HG02678 (cell line): ENCODE data around the gene PDE7B.
"Not testable (repeated sequence)": the region's sequence is repeated elsewhere in the genome, so short reads cannot be mapped to it uniquely, and the experiment has no call there.

Experiments used
- ATAC-seq: cut with Tn5 transposase; IDR thresholded peaks from one replicate; pipeline ENCODE4 v1.9.1; 2021; ENCODE audit warnings: mild to moderate bottlenecking, moderate library complexity; ENCODE audit not compliant: unreplicated experiment

Gene PDE7B

DNA sequence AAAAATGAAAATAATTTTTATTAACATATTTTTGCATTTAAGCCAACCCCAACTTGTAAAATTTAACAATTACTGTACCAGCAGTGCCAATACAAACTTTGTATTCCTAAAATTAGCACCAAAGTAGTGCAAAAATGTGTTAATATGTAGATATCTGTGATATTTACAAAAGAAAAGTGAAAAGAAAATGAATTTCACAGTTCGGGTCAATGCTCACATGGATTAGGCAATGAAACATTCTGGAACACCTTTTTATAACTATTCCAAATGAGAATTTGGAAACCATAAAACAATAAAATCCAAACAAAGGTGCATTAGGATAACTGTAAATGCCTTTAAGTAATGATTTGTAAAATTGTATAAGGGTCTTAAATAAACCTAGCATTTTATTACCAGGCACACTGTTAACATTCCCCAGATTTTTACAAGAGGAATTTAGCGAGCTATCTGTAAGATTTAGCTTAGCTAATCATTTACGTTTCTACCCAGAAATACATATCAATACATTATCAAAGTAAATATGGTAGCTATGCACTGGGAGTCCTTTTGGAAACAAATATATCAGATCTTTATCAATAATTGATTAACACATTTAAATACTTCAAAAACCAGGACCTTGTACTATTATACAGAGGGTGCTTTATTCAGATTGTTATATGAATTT is 286.4 kb downstream of the PDE7B start:
- no peak for ATAC-seq

DNA sequence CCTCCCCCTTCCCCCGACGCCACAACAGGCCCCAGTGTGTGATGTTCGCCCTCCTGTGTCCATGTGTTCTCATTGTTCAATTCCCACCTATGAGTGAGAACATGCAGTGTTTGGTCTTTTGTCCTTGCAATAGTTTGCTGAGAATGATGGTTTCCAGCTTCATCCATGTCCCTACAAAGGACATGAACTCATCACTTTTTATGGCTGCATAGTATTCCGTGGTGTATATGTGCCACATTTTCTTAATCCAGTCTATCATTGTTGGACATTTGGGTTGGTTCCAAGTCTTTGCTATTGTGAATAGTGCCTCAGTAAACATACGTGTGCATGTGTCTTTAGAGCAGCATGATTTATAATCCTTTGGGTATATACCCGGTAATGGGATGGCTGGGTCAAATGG is 287.6 kb downstream of the PDE7B start:
- not testable (repeated sequence) for ATAC-seq

DNA sequence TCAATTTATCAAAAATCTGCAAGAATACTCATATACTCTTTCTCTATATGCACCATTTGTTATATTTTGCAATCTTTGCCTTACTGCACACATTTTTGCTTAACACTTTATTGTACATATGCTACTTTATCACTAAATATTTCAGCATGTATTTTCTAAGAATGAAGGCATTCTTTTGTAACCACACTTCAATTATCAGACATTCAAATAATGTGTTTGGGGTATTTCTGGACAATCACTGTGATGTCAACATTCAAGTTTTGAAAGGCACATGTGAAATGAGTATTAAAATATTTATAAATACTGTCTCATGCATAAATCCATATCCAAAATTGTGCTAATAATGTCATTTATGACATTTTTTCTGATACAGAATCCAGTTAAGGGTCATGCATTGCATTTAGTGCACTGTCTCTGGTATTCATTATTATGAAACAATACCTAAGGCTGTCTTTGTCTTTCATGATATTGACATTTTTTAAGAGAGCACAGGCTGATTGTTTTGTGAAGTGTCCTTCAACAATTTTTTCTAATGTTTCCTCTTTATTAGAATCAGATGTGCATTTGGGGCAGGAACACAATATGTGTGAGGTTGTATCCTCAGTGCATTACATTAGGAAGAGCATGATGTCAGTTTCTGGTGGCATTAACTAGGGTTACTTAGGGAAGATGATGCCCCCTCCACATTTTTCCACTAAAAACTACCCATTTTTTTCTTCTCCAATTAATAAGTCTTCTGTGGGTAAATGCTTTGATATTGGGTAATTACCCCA is 292.9 kb downstream of the PDE7B start:
- ATAC-seq, result no peak

DNA sequence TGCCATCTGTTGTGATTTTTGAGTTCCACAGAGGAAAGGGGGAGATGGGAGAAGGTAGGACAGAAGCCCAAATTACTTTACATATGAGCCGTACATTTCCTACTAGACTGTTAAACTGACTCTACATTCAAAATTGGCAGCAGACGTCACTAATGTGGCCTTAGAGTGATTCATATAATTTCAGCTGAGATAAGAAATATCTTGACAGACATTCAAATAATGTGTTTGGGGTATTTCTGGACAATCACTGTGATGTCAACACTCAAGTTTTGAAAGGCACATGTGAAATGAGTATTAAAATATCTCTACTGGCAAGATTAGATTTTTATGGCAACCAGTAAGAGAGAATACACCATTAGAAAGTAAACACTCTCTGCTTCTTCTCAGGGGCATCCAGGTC is 294.6 kb downstream of the PDE7B start:
- ATAC-seq, result no peak

DNA sequence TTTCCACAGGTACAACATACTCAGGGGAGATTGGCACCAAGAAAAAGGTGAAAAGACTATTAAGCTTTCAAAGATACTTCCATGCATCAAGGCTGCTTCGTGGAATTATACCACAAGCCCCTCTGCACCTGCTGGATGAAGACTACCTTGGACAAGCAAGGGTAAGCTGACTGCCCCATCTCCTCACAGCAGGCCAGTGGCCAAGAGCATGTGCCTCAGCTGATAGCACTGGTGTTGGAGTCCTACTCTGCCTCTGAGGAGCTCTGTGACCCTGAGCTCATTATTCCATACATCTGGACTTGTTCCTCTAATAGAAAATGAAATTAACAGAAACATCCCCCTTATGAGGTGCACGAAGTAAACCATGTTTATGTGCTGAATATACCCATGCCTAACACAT is 295.8 kb downstream of the PDE7B start:
- ATAC-seq, result no peak

DNA sequence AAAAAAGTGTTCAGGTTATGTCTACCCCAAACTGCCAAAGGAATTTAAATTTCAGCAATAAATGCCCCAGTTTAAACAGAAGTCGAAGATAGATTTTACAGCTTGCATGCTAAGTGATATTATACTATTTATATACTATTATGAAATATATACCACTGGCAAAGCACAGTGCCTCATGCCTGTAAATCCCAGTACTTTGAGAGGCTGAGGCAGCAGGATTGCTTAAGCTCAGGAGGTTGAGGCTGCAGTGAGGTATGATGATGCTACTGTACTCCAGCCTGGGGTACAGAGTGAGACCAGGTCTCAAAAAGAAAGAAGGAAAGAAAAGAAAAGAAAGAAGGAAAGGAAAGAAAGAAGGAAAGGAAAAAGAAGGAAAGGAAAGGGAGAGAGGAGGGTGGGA is 296.6 kb downstream of the PDE7B start:
- no peak for ATAC-seq

DNA sequence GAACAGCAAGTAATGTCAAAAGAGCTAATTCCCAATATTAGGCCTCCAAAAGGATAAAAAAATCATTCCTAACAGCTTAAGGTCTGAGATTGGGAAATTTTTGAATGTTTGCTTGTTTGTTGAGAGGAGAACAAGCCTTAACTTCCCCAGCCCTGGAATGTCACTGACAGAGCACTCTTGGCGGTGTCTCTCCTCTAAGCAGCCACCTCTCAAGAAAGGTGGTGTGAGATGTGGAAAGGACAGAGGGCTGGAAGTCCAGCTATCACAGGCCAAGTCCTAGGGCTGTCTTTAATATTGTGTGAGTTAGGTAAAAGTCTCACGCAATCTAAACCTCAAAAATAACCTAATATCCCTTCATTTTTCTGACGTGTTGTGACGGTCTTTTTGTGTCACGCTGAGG is 297.0 kb downstream of the PDE7B start:
- ATAC-seq, result no peak

DNA sequence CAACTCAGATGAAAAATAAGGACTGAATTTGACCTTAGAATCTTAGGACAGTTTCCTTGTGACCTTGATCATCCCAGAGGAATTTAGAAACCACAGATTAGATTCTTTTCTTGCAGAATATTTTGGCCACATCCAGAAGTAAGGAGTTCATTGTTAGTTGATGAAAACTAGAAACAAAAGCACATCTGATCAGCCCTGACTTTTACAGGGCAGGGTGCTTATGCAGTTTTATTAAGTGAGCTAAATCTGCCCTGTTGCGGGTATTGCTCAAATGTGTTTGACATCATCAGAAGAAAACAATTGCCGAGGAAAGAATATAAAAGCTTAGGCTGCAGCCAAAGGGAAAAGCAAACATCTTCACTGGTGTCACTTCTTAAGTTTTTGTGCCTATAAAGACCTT is 297.8 kb downstream of the PDE7B start:
- no peak for ATAC-seq

DNA sequence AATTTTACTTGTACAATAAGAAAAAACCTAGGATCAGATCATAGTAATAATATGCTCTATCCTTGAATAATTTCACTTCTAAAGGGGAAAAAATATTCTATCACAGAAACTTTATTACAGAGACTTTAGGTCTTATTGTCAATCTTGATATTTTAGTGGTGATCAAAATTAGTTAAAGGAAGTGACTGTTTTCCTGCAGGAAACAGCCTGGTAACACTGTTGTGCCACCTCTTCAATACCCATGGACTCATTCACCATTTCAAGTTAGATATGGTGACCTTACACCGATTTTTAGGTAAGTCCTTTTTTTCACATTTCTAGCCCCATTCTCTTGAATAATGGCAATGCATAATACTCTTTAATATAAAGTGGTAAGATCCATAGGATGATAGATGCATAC is 299.5 kb downstream of the PDE7B start:
- no peak for ATAC-seq

DNA sequence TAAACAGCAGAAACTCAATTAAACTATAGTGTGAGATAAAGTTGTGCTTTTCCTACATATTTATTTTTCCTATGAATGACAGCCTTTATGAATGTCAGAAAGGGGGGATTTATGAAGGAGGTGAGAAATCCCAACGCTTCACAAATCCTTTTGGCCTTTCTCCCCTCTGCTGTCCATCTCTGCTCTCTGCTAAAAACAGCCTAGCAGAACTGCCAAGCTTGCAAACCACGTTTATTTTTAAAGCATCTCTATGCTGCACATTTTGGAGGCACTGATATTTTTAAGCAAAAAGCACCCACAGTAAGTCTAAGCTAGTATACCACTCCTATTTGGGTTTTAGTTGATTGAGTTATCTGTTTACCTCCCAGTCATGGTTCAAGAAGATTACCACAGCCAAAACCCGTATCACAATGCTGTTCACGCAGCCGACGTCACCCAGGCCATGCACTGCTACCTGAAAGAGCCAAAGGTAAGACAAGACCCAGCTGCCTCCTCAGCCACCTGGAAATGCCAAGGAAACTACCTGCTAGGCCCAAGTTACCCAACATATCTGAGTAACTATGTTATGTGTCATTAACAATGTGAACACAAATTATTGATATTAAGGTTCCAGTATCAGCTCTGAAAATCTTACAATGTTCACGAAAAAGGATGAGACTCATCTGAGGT is 302.3 kb downstream of the PDE7B start:
- ATAC-seq, result no peak

DNA sequence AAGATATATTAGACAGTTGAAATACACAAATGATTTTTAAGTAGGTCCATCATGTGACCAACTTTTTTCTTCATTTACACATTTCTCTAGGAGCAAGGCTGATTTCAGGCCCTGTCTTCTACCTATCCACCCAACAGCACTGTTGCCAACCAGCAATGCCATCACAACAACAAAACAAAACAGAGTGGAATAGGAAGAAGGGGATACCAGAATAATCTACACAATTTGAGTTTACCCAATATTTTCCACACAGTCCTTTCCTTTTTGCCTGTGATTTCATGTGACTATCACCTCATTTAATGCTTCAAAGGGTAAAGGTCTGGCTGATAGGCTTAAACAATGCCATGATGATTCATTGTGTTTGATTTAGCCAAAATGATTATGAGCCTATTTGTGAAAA is 303.7 kb downstream of the PDE7B start:
- no peak for ATAC-seq

DNA sequence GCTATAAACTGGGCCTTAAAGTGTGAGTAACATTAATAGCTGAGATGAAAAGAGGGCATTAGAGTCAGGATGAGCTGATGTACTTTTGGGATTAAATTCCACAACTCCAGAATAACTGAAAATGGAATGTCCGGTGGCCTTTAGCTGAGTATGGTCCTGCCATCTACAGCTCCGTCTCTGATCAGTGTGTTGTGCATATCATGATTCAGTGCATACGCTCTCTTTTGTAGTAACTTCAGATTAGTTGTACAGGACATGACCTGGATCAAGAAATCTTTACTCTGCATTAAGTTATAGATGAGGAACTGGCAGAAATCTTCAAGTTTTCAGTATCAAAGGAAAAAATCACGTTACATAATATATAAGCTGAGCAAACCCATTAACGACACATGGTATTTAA is 306.2 kb downstream of the PDE7B start:
- no peak for ATAC-seq

DNA sequence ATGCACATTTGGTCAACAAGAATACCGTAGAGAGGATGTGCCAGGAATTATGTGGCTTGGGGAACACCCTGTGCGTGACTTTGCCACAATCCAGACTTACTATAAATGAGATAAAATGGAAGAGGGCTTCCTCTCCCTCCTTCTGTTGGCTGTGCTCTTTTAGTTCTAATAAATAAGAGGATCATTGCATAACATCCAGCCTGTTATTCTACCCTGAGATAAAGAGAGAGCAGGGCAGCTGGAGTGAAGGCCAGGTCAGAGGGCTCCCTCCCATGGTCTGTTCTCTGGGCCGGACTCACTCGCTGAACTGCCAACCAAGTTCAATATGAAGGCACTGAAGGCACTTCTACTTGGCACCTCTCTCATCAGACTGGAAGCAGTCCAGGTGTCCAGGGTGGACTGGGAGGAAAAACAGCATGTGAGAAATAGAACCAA is 306.9 kb downstream of the PDE7B start:
- ATAC-seq, result no peak

DNA sequence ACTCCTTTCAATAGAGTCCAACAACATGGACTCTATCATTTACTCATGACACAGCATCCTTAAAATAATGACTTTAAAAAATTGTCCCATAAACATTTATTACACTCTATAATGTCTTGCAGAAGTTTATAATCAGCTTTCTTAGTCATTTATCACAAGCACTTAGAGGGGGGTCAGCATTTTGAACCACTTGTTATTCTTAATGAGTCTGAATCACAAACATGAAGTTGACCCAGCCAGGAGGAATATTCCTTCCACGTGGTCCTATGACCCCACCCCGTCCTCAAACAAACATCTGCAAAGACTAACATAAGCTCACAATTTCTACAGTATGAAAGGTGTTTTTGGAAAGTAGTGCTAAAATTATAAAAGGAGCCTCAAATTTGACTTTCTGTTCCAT is 307.5 kb downstream of the PDE7B start:
- ATAC-seq, result no peak

DNA sequence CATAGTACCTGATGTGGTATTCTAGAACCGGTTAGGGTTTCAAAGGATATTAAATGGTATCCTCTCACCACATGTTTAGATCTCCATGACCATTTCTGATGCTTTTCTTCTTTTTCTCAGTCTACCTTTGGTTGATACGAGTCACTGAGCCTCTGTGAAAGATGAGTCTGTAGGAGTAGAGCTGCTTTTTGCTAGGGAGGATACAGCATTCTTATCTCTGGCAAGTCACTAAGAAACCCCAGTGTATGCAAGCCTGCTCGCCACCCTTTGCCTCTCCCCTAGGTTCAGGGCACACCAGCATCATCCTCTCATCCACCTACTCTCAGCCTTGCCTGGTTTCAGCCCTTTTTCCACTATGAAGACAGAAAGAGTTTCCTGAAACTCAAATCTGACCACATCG is 308.7 kb downstream of the PDE7B start:
- no peak for ATAC-seq

DNA sequence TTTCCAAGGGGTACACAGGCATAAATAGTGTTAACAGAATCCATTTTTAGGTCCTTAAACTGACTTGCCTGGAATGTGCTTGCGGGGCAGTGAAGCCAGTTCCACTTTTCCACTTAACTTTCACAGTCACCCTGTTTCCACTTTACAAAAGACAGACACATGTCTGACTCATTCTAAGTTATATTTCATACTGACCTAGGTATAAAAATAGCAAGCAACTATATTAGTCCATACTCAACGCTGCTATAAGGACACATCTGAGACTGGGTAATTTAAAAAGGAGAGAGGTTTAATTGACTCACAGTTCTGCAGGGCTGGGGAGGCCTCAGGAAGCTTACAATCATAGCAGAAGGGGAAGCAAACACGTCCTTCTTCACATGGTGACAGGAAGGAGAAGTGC is 310.4 kb downstream of the PDE7B start:
- no peak for ATAC-seq

DNA sequence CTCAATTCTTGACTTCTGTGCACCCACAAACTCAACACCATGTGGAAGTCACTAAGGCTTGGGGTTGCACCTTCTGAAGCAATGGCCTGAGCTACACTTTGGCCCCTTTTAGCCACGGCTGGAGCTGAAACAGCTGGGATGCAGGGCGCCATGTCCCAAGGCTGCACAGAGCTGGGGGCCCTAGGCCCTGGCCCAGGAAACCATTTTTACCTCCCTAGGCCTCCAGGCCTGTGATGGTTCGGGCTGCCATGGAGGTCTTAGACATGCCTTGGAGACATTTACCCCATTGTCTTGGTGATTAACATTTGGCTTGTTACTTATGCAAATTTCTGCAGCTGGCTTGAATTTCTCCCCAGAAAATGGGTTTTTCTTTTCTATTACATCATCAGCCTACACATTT is 311.8 kb downstream of the PDE7B start:
- no peak for ATAC-seq

DNA sequence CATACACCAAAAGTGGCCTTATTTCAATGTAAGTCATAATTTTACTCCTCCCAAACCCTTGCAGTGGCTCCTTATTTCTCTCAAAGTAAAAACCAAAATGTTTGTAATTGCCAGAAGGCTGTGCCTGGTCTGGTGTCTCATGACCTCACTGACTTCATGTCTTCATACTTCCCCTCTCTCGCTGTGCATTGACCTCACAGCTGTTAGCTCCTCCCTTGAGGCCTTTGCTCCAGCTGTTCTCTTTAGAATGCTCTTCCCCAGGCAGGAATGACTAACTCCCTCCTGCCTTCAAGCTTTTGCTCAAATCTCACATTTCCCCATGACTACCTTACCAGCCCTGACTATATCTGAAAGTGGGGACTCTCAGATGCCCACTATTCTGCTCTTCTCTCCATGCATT is 315.3 kb downstream of the PDE7B start:
- ATAC-seq, result no peak

DNA sequence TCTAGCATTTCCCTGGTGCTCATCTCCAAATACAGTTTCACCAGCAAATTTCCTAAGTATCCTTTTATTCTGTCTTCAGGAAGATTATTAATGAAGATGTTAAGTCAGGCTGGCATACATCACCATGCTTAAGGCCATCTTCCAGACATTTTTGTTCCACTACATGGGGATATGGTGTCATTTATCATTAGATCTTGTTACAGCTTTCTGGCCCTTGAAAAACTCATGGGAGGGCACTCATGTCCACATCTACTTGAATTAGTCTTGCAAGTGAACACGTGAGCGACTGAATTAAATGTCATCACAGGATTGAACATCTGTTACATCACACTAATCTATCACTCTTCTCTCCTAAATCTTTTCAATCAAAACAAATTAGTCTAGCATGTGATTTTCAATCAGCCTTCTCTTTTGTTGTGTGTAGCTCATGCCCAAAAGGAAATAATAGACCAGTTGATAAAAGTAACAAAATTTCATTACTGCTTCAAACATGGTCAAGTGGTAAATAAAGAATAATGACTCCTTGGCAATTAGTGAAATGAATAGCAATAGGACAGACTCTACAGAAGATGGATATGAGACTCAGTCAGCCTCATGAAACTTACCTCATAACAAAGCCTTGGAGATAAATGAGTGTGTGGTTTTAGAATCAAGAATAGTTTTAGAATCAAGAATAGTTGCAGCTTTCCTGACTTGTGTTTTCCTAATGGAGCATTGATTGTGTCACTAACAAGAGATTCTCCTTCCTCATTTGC is 318.1 kb downstream of the PDE7B start:
- ATAC-seq, result no peak

DNA sequence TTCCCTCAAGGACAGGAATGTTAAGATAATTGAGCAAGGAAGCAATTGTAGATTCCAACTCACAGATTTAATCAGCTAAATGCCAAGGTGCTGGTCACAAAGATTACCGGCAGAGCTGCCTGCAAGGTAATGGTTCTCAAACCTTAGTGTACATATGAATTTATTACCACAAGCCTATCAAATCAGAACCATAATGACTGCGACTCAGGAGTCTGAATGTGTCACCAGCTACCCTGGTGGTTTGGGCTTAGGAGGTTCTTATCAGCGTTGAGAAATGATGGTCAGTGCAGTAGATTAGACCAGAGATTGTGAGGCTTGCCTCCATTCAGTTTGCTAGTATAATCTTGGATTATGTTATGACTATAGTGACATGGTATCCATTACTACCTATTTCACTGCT is 319.7 kb downstream of the PDE7B start:
- ATAC-seq, result no peak
